ENCODE data around the gene DNAH9.

- TF ChIP-seq YY1 (IDR thresholded peaks at IDR 0.05; ENCODE audit: insufficient read depth, insufficient read length) (no peak), ZNF274 (IDR thresholded peaks at IDR 0.05; ENCODE audit: low read depth, low read length) (no peak)
Observed at GRCh38 chr17:11583306-11583992, 14.8 kb upstream of the DNAH9 start.
